AG09319 (cell line): Measurements from ENCODE around the gene LOX.

Source experiments
- DNase-seq: peaks from one replicate; pipeline ENCODE4 v3.0.0-alpha.2; 2010; ENCODE audit warnings: low read depth; ENCODE audit errors: extremely low read depth
- CTCF ChIP-seq: IDR thresholded peaks from 2 replicates; pipeline ENCODE4 v1.5.1; 2011; ENCODE audit warnings: low read depth, mild to moderate bottlenecking, inconsistent platforms, low read length, moderate library complexity

LOX gene

GRCh38 chr5:122120493-122120892 is 42.4 kb upstream of the LOX start:
- no peak for DNase-seq
- TF ChIP-seq CTCF, result no peak

- TF ChIP-seq CTCF, result no peak
- DNase-seq, result no peak
Observed at GRCh38 chr5:122119205-122119604, 41.1 kb upstream of the LOX start.

- TF ChIP-seq CTCF, result no peak
Observed at GRCh38 chr5:122118356-122118948, 40.4 kb upstream of the LOX start.

GRCh38 chr5:122114501-122114900 is 36.4 kb upstream of the LOX start:
- no peak for DNase-seq
- no peak for TF ChIP-seq CTCF

More at GRCh38 chr5:122118356-122118948, 40.4 kb upstream of the LOX start:
- DNase-seq, result no peak

GRCh38 chr5:122112733-122113558 is 34.9 kb upstream of the LOX start:
- TF ChIP-seq CTCF, result no peak
- no peak for DNase-seq

- DNase-seq, result no peak
- no peak for TF ChIP-seq CTCF
Observed at GRCh38 chr5:122112063-122112462, 34.0 kb upstream of the LOX start.

- no peak for TF ChIP-seq CTCF
- no peak for DNase-seq
Observed at GRCh38 chr5:122111460-122111859, 33.4 kb upstream of the LOX start.
